GM18502 (cell line): ENCODE measurements around the gene SCFD2.
A peak's percentile ranks its signal among the peaks of the same experiment; 100 is the strongest.
"Not testable (repeated sequence)": the region's sequence is repeated elsewhere in the genome, so short reads cannot be mapped to it uniquely, and the experiment has no call there.

Experiments
- ATAC-seq: cut with Tn5 transposase; IDR thresholded peaks from one replicate; pipeline ENCODE4 v1.9.1; 2021; ENCODE audit warnings: mild to moderate bottlenecking; ENCODE audit not compliant: unreplicated experiment, poor library complexity

SCFD2 gene

DNA sequence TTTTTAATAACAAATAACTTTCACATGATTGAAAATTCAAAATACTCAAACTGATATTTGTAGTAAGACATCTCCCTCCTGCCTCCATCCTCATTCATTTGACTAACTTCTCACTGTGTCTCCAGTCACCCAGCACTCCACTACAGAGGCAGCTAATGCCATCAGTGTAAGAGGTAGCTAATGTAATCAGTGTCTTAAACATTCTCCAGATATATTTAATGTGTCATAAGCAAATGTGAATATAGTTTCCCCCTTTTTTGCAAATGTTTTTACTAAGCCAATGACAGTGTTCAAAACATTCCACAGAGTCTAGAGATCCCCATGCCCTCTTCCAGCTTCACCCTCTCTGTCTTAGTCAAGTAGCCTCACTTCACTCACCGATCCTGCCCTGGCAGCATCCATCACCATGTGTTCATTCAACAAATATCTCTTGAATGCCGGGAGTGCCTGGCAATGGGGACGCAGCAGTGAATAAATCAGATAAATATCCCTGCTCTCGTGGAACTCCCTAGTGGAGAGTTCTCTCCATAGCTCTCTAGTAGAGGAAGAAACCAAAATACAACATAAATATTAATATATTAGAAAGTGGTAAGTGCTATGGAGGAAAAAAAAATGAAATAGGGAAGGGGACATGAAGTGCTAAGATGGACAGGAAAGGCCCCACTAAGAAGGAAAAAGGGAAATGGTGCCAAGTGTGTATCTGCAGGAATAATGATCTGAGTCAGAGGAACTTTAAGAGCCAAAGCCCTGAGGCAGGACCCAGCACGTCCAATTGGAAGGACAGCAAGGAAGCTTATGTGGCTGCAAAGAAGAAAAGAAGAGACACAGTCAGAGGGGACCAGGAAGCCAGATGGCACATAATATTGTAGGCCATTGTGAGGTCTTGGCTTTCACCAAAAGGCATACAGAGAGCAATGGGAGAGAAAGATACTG, 18.7 kb downstream of the SCFD2 start:
- no peak for ATAC-seq

DNA sequence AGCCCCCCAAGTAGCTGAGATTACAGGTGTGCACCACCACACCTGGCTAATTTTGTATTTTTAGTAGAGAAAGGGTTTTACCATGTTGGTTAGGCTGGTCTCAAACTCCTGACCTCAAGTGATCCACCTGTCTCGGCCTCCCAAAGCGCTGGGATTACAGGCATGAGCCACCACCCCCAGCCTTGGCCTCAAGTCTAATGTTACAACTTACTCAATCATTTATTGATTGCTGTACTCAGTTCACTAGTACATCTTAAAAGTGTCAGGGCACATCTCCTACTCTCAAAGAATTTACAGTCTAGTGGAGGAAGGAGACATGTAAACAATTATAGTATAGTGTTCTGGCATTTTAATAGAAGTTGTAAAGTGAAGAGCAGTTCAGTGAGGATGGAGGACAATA, 19.5 kb downstream of the SCFD2 start:
- not testable (repeated sequence) for ATAC-seq

GRCh38 chr4:53340145-53340544, 25.7 kb downstream of the SCFD2 start:
- not testable (repeated sequence) for ATAC-seq

GRCh38 chr4:53334916-53335315, 30.9 kb downstream of the SCFD2 start:
- not testable (repeated sequence) for ATAC-seq

DNA sequence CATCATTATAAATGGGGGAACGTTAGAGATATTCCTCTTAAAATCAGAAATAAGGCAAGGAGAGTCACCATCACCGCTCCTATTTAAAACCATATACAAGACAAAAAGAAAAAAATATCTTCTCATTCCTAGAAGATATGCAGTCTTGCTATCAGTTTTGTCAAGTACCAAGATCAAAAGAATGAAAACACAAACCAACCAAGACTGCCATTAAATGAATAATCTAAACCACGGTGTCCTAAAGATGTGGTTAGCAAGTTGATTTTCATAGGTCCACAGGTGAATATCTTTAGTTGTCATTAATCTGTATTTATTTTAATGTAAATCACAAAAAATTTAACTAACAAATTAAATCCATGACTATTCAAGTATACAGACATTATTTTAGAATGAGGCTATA, 39.3 kb downstream of the SCFD2 start:
- ATAC-seq = no peak

- no peak for ATAC-seq
These were observed 43.2 kb downstream of the SCFD2 start for GRCh38 chr4:53322696-53323095.

- ATAC-seq = no peak
These were observed 43.9 kb downstream of the SCFD2 start for GRCh38 chr4:53321984-53322289.

GRCh38 chr4:53321151-53321983, 44.5 kb downstream of the SCFD2 start:
- ATAC-seq = no peak

GRCh38 chr4:53315300-53315699, 50.6 kb downstream of the SCFD2 start:
- ATAC-seq = no peak

GRCh38 chr4:53314252-53314651, 51.6 kb downstream of the SCFD2 start:
- ATAC-seq = no peak

- no peak for ATAC-seq
These were observed 52.4 kb downstream of the SCFD2 start for GRCh38 chr4:53313510-53313909.

- no peak for ATAC-seq
These were observed 56.4 kb downstream of the SCFD2 start for GRCh38 chr4:53309321-53310040.

DNA sequence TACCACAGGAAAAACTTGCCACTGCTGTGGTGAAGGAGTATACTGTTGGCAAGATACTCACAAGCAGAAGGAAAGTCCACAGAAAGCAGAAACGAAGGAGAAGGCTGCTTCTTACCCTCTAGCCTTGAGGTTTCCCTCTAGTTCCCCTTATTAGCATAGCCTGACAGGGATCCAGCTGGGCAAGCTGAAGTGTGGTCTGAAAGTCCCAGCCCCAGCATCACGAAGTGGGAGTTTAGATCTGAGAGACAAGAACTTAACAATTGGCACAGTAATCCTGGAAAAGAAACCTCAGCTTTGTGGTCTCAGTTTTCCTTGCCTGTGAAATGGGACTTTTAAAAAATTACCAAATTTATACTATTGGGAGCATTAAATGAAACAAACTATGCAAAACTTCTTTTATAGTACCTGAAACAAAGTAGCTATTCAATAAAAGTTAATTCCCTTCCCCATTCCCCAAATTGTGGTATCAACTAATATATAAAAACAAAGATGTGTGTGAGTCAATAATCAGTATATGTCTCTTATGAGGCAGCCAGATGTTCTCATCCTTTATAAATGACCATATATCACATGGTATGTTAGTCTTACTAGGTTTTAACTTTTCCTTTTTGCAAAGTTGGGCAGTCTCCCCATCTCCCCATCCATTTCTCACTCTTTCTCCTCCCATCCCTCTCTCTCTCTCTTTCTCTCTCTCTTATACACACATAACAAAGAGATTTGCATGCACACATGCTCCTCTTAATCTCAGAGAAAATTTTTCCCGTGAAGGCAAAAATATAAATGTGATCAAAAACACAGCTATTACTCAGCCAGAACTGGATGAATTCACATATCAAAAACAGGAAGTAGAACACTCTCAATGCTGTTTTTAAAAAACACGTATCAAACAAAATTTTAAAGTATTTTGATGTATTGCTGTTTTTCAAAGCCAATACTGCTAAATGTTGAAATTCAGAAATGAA, 57.8 kb downstream of the SCFD2 start:
- peak; percentile 76 for ATAC-seq

DNA sequence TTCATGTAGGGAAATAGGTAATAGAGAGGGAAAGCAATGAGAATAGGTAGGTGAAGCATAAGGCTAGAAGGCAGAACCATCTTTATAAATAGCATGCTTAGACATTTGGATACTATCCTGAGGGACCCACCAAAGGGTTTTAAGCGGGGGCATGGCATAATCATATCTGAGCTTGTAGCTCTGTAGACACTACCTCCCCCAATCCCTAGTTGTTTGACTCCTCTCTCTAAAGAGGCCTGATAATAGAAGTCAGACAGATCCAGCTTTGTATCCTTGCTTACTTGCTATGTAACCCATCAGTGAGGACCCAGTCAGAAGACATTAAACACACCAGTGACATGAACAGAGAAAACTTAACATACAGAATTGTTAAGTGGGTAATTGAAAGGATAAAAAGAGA, 58.7 kb downstream of the SCFD2 start:
- no peak for ATAC-seq

DNA sequence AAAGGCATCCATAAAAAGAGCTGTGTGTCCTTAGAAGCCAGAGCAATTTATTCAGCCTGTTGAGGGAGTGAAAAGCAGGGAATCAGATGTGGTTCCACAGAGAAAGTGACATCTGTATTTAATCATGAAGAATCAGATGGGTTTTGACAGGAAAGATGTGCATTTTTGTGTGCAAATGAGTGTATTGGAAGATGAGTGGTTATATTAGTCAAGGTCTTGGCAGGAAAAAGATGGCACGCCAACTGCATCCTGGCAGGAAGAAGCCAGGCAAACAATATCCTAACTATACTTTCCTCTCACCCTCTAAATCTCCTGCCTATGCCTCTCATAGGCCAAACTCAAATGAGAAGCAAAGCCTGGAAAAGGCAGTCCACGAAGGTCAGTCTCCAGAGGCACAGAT, 59.1 kb downstream of the SCFD2 start:
- ATAC-seq = no peak

DNA sequence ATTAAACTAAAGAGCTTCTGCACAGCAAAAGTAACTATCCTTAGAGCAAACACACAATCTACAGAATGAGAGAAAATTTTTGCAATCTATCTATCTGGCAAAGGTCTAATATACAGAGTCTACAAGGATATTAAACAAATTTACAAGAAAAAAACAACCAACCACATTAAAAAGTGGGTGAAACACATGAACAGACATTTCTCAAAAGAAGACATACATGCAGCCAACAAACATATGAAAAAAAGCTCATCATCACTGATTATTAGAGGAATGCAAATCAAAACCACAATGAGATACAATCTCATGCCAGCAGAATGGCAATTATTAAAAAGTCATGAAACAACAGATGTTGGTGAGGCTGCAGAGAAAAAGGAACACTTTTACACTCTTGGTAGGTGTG, 73.7 kb downstream of the SCFD2 start:
- ATAC-seq = not testable (repeated sequence)

DNA sequence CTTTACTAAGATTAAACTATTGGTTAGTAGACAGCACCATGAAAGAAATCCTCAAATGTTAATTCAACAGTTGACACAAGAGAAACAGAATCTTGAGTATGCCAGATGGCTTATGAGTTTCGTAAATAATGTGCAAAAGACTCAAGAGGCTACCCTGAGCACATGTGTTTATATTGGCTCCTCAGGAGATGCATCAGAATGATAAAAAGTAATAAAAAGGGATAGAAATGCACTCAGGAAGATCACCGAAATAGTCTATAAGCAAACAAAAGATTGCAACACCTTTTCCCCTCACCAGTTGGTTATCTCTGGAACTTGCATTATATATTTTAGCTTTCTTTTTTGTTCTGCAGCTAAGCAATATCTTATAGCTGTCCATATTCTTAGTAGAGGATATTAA, 84.4 kb downstream of the SCFD2 start:
- no peak for ATAC-seq

DNA sequence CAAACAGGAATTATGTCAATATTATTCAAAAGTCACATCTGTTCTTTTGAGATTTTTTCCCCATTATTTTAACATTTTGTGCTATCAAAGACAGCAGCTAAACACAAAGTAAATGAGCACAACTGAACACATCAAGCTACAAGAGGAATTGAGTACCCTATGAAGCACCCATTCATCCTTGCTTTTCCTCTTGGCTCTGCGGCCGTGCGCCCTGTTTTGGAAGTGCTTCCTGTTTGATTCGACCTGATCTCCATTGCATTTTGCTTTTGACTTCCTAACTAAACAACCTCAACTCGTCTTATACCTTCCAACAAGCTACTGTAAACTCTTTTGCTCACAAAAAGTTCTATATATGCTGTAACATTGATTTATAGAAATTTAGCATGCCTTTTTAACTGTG, 85.0 kb downstream of the SCFD2 start:
- ATAC-seq = no peak

GRCh38 chr4:53274609-53275268, 91.1 kb downstream of the SCFD2 start:
- no peak for ATAC-seq
